Muscle layer of duodenum (tissue), 2 donors: Measurements from ENCODE around the gene EPG5.
"Not testable (repeated sequence)": the region's sequence is repeated elsewhere in the genome, so short reads cannot be mapped to it uniquely, and the experiment has no call there.

Source experiments
- H3K27ac ChIP-seq: one replicate; pipeline ENCODE4 v1.7.0; 2013; ENCODE audit warnings: mild to moderate bottlenecking, low read length
- H3K27me3 ChIP-seq: one replicate; pipeline ENCODE4 v1.7.0; 2013; ENCODE audit warnings: low read depth, mild to moderate bottlenecking, control low read depth, low read length
- H3K36me3 ChIP-seq, 2 donors: one replicate each; pipeline ENCODE4 v1.7.0; 2013; ENCODE audit warnings: low read length in 2 of 2, control low read depth in 1 of 2, mild to moderate bottlenecking in 1 of 2; ENCODE audit not compliant: insufficient read depth in 2 of 2, control insufficient read depth in 1 of 2
- H3K4me1 ChIP-seq, 2 donors: one replicate each; pipeline ENCODE4 v1.7.0; 2013; ENCODE audit warnings: low read length in 2 of 2, mild to moderate bottlenecking in 2 of 2, control low read depth in 1 of 2, moderate library complexity in 1 of 2; ENCODE audit not compliant: insufficient read depth in 2 of 2, control insufficient read depth in 1 of 2
- H3K4me3 ChIP-seq, 2 donors: one replicate each; pipeline ENCODE4 v1.7.0; 2013; ENCODE audit warnings: low read length in 2 of 2, low read depth in 1 of 2, mild to moderate bottlenecking in 1 of 2
- H3K9me3 ChIP-seq, 2 donors: one replicate each; pipeline ENCODE4 v1.7.0; 2013; ENCODE audit warnings: low read length in 2 of 2, control low read depth in 1 of 2, mild to moderate bottlenecking in 1 of 2; ENCODE audit not compliant: control insufficient read depth in 1 of 2
- donor health status: healthy.

Gene EPG5

GRCh38 chr18:45821711-45822110, 145.4 kb downstream of the EPG5 start:
- Histone ChIP-seq H3K4me1 (no peaks in the 10 kb centered on the region), H3K9me3 (no peaks in the 10 kb centered on the region), H3K27me3 (no peaks in the 10 kb centered on the region), H3K36me3 (no peaks in the 10 kb centered on the region), H3K27ac (no peak overlapping the region), H3K4me3 (no peak overlapping the region)

DNA sequence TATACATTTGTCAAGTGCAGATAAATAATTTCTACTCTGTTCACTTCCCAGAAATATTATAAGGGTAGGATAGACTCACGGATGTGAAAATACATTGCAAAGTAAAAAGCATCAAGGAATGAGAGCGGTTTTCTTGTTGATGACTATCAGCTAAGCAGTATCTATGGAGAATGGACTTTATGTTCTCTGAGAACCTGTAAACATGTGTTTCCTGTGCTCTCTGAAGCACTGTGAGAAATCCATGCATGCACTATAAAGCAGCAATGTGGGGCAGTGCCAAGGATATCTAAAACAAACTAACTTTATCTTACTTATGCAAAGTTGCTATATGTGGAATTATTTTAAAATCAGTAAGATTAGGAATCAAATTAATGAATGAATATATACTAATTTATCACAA, 146.1 kb downstream of the EPG5 start:
- no peaks in the 10 kb centered on the region for H3K27me3 ChIP-seq
- H3K9me3 ChIP-seq: no peaks in the 10 kb centered on the region
- H3K36me3 ChIP-seq: no peaks in the 10 kb centered on the region
- no peak overlapping the region for H3K27ac ChIP-seq
- no peaks in the 10 kb centered on the region for H3K4me1 ChIP-seq
- no peak overlapping the region for H3K4me3 ChIP-seq

DNA sequence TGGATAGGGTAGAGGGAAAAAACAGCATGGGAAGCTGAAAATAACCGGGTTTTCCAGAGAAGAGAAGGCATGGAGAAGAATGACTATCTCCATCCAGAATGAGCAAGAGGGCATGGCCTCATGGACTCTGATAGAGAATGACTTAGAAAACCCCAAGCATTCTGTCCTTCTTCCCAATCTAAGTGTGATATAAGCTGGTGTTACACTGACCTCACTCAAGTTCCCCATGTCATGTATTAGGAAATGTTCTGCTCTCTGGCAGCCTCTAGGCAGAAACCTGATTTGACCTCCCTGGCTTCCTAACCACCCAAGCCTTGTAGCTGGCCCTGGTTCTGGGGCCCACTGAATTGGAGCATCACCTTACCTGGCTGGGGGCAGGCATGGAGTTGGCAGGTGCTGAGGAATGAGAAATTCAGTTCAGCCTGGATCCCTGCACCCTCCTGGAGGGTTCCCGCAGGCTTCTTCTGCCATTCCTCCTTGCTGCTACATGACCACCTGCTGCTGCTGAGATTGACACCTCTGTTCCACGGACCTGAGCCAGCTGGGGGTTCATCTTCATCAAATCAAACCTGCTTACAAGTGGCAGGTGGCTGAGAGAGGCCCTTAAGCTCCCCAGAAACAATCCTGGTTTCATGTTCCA, 146.9 kb downstream of the EPG5 start:
- H3K4me3 ChIP-seq: no peak overlapping the region
- H3K9me3 ChIP-seq: no peaks in the 10 kb centered on the region
- H3K4me1 ChIP-seq: no peaks in the 10 kb centered on the region
- no peaks in the 10 kb centered on the region for H3K27me3 ChIP-seq
- H3K36me3 ChIP-seq: no peaks in the 10 kb centered on the region
- H3K27ac ChIP-seq: no peak overlapping the region

GRCh38 chr18:45818765-45819164, 148.4 kb downstream of the EPG5 start:
- not testable (repeated sequence) for H3K4me3 ChIP-seq, H3K9me3 ChIP-seq, H3K27me3 ChIP-seq, H3K4me1 ChIP-seq, H3K36me3 ChIP-seq, H3K27ac ChIP-seq

DNA sequence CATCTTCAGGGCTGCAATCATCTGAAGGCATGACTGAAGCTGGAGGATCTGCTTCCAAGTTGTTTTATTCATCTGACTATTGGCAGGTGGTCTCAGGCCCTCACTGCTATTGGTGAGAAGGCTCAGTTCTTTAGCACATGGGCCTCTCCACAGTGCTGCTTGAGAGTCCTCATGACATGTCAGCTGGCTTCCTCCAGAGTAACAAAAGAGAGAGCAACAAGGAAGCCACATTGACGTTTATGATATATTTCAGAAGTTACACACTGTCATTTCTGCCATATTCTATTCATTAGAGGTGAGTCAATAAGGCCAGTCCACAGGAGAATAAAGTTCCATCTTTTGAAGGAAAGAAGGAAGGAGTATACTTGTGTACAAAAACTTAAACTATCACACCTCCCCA, 149.6 kb downstream of the EPG5 start:
- H3K27me3 ChIP-seq: no peaks in the 10 kb centered on the region
- H3K9me3 ChIP-seq: no peaks in the 10 kb centered on the region
- no peaks in the 10 kb centered on the region for H3K36me3 ChIP-seq
- no peaks in the 10 kb centered on the region for H3K4me1 ChIP-seq
- H3K4me3 ChIP-seq: no peak overlapping the region
- H3K27ac ChIP-seq: no peak overlapping the region

GRCh38 chr18:45814733-45815132, 152.4 kb downstream of the EPG5 start:
- H3K4me3 ChIP-seq, H3K27me3 ChIP-seq, H3K9me3 ChIP-seq, H3K4me1 ChIP-seq, H3K36me3 ChIP-seq, H3K27ac ChIP-seq: not testable (repeated sequence)

DNA sequence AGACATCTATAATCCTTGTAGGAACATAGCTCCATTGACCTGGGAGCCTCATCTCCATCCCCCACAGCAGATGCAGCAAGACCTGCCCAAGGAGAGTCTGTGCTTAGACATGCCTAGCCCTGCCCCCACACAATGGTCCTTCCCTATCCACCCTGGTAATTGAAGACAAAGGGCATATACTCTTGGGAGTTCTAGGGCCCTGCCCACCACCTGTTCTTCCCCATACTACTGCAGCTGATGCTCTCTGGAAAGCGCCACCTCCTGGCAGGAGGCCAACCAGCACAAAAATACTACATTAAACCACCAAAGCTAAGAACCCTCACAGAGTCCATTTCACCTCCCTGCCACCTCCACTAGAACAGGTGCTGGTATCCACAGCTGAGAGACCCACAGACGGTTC, 160.0 kb downstream of the EPG5 start:
- peaks cover 0 to 11% of the 10 kb centered on the region in 2 donors for H3K9me3 ChIP-seq
- not testable (repeated sequence) for H3K4me1 ChIP-seq, H3K27ac ChIP-seq, H3K36me3 ChIP-seq, H3K27me3 ChIP-seq, H3K4me3 ChIP-seq

- no peaks in the 10 kb centered on the region for H3K36me3 ChIP-seq
- no peak overlapping the region for H3K4me3 ChIP-seq
- H3K27ac ChIP-seq: no peak overlapping the region
- H3K4me1 ChIP-seq: no peaks in the 10 kb centered on the region
- no peaks in the 10 kb centered on the region for H3K27me3 ChIP-seq
- H3K9me3 ChIP-seq: peaks cover 0 to 11% of the 10 kb centered on the region in 2 donors
Observed at GRCh38 chr18:45806226-45806625, 160.9 kb downstream of the EPG5 start.

- no peaks in the 10 kb centered on the region for H3K27me3 ChIP-seq
- H3K4me3 ChIP-seq: no peak overlapping the region
- H3K9me3 ChIP-seq: peaks cover 0 to 11% of the 10 kb centered on the region in 2 donors
- H3K27ac ChIP-seq: no peak overlapping the region
- H3K36me3 ChIP-seq: no peaks in the 10 kb centered on the region
- no peaks in the 10 kb centered on the region for H3K4me1 ChIP-seq
Observed at GRCh38 chr18:45805551-45805950, 161.6 kb downstream of the EPG5 start.

GRCh38 chr18:45802814-45803492, 164.2 kb downstream of the EPG5 start:
- Histone ChIP-seq H3K27me3 (no peaks in the 10 kb centered on the region), H3K27ac (no peak overlapping the region)

DNA sequence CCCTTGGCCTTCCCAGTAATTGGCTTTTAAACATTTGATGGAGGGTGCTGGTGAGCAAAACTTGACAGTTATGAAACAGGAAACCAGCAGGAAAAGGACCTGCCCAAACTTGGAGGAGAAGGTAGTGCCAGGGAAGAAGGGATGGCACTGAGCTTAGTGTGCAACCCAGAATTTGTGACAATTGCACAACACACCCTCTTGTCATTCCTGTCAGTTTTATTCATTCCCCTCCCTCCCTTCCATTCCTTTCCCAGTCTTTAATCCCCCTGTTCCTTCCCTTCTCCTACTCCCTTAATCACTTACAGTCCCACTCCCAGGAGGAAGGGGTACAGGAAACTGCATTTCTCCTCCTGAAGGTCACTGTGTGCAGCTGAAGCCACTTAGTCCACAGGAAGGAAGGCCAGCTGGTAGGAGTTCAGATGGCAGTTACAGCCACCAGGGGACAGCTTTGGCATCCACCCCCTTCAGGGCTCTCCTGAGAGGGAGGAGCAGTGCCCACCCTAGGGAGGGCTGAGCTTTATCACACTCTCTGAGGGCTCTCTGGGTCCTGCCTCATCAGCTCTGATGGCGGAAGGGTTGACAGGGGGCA, 165.6 kb downstream of the EPG5 start:
- no peaks in the 10 kb centered on the region for H3K27me3 ChIP-seq
- H3K36me3 ChIP-seq: no peaks in the 10 kb centered on the region
- H3K9me3 ChIP-seq: peaks cover 0 to 11% of the 10 kb centered on the region in 2 donors
- no peak overlapping the region for H3K4me3 ChIP-seq
- no peak overlapping the region for H3K27ac ChIP-seq
- no peaks in the 10 kb centered on the region for H3K4me1 ChIP-seq

More at GRCh38 chr18:45802814-45803492, 164.2 kb downstream of the EPG5 start:
- H3K9me3 ChIP-seq: peaks cover 0 to 11% of the 10 kb centered on the region in 2 donors
- H3K4me1 ChIP-seq: no peaks in the 10 kb centered on the region
- H3K4me3 ChIP-seq: no peak overlapping the region
- no peaks in the 10 kb centered on the region for H3K36me3 ChIP-seq
